ENCODE results near the gene PRDM5. TPM values are rescaled to one million over a fixed set of nuclear protein-coding genes. Genes with fewer than 3 reads are reported as not detected.

The PRDM5 gene
- total and polyA plus RNA-seq, 9 donors, result 8.1 to 53.8 (median 36.3) TPM

DNA sequence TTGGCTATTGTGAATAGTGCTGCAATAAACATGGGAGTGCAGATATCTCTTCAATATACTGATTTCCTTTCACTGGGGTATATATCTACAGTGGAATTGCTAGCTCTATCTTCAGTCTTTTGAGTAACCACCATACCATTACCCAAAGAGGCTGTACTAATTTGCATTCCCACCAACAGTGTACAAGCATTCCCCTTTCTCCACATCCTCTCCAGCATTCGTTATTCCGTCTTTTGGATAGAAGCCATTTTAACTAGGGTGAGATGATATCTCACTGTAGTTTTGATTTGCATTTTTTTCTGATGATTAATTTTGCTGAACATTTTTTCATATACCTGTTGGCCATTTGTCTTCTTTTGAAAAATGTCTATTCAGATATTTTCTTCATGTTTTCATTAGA, 110.3 kb downstream of the PRDM5 start:
- WGBS, 3 donors, result 86 to 91% (median 88%) methylated on average over 2 of the region's 2 CpGs
- TF ChIP-seq POLR2A (IDR thresholded peaks at IDR 0.05), result no peak
- TF ChIP-seq, protein P1, sequence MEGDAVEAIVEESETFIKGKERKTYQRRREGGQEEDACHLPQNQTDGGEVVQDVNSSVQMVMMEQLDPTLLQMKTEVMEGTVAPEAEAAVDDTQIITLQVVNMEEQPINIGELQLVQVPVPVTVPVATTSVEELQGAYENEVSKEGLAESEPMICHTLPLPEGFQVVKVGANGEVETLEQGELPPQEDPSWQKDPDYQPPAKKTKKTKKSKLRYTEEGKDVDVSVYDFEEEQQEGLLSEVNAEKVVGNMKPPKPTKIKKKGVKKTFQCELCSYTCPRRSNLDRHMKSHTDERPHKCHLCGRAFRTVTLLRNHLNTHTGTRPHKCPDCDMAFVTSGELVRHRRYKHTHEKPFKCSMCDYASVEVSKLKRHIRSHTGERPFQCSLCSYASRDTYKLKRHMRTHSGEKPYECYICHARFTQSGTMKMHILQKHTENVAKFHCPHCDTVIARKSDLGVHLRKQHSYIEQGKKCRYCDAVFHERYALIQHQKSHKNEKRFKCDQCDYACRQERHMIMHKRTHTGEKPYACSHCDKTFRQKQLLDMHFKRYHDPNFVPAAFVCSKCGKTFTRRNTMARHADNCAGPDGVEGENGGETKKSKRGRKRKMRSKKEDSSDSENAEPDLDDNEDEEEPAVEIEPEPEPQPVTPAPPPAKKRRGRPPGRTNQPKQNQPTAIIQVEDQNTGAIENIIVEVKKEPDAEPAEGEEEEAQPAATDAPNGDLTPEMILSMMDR (IDR thresholded peaks at IDR 0.05), result no peak
- no peak for TF ChIP-seq EP300 (IDR thresholded peaks at IDR 0.05)
- Histone ChIP-seq H3K9me3 (no peaks in the 10 kb centered on the region), H3K27me3 (peaks cover 5% of the 10 kb centered on the region), H3K4me1 (ENCODE audit: insufficient read depth) (no peaks in the 10 kb centered on the region), H3K36me3 (no peaks in the 10 kb centered on the region), H3K4me3 (no peak overlapping the region), H3K27ac (no peak overlapping the region)
- intact Hi-C loops (cut with DNase I), result no loop called here
- no peak for DNase-seq

DNA sequence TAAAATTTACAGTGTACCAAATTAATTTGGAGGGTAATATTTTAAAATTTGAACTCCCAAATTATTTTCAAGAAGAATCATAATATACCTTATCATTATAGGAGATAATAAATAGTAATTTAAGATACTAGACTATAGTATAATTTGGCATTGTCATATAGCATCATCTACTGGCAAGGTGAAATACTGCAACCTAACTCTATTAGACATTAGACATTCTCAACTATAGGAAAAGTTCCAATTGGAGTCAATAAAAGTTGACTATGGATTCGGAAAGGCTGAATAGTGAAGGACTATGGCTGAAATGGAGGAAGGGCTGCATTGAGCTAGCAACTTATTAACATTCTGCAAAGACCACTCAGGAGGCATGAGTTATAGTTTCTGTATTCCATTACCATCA, 113.0 kb downstream of the PRDM5 start:
- TF ChIP-seq POLR2A (IDR thresholded peaks at IDR 0.05), result no peak
- TF ChIP-seq, protein P1 (IDR thresholded peaks at IDR 0.05), result no peak
- TF ChIP-seq EP300 (IDR thresholded peaks at IDR 0.05), result no peak
- DNase-seq, result no peak
- Histone ChIP-seq H3K36me3 (no peaks in the 10 kb centered on the region), H3K27ac (no peak overlapping the region), H3K9me3 (no peaks in the 10 kb centered on the region), H3K27me3 (peaks cover 5% of the 10 kb centered on the region), H3K4me1 (ENCODE audit: insufficient read depth) (no peaks in the 10 kb centered on the region), H3K4me3 (no peak overlapping the region)
- 93 to 100% (median 98%) methylated on average over 1 of the region's 1 CpG for WGBS, 3 donors
- intact Hi-C loops (cut with DNase I), result no loop called here

DNA sequence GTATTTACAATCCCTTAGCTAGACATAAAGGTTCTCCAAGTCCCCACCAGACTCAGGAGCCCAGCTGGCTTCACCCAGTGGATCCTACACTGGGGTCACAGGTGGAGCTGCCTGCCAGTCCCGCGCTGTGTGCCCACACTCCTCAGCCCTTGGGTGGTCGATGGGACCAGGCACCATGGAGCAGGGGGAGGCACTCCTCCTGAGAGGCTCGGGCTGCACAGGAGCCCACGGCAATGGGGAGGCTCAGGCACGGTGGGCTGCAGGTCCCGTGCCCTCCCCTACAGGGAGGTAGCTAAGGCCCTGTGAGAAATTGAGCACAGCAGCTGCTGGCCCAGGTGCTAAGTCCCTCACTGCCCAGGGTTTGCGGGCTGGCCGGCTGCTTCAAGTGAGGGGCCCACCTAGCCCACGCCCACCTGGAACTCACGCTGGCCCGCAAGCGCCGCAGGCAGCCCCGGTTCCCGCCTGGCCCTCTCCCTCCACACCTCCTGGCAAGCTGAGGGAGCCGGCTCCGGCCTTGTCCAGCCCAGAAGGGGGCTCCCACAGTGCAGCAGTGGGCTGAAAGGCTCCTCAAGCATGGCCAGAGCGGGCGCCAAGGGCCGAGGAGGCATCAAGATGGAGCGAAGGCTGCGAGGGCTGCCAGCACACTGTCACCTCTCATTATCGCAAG, 113.9 kb downstream of the PRDM5 start:
- intact Hi-C loops (cut with DNase I), result no loop called here
- Histone ChIP-seq H3K4me1 (ENCODE audit: insufficient read depth) (no peaks in the 10 kb centered on the region), H3K4me3 (no peak overlapping the region), H3K9me3 (no peaks in the 10 kb centered on the region), H3K27me3 (peaks cover 5% of the 10 kb centered on the region), H3K36me3 (no peaks in the 10 kb centered on the region), H3K27ac (no peak overlapping the region)
- TF ChIP-seq EP300 (IDR thresholded peaks at IDR 0.05) (no peak), POLR2A (IDR thresholded peaks at IDR 0.05) (no peak)
- TF ChIP-seq, protein P1 (IDR thresholded peaks at IDR 0.05), result no peak
- 96 to 98% (median 98%) methylated on average over 19 to 24 of the region's 24 CpGs for WGBS, 3 donors
- DNase-seq, result no peak

DNA sequence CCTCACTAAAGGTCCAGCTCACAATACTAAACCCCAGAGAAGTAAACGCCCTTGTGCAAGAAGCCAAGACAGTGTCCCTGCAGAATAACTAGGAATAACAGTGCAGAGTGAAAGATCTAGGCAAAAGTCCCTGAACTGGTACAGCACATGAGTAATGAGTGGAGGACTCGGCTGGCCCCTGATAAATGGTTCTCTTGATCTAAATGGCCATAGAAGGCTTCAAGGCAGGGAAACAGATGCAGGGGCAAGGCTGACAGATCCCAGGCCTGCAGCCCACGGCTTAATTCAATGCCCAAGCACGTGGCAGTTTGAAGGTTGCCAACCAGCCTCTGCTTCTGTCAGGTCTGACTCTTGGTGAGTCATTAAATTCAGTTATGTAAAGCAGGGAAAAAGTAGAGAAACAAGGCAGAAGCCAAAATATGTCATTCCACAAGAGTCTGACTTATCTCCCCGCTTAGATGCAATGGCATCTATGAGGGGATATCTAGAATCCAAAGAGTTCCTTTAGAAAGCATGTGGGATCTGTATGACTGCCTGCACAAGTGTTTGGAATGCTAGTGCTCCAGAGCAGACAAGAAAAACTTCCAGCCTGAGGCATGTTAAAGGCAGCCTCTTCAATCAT, 121.3 kb downstream of the PRDM5 start:
- TF ChIP-seq EP300 (IDR thresholded peaks at IDR 0.05) (no peak), POLR2A (IDR thresholded peaks at IDR 0.05) (no peak)
- TF ChIP-seq, protein P1 (IDR thresholded peaks at IDR 0.05), result no peak
- no peaks in the 10 kb centered on the region for H3K9me3 ChIP-seq
- intact Hi-C loops (cut with DNase I), result no loop called here
- H3K4me1 ChIP-seq (ENCODE audit: insufficient read depth), result peaks cover 1% of the 10 kb centered on the region
- H3K36me3 ChIP-seq, result no peaks in the 10 kb centered on the region
- DNase-seq, result peak in 2 of 5 donors; percentile 16 to 22
- H3K4me3 ChIP-seq, result no peak overlapping the region
- no peak overlapping the region for H3K27ac ChIP-seq
- no peaks in the 10 kb centered on the region for H3K27me3 ChIP-seq
- 46 to 59% (median 47%) methylated on average over 5 of the region's 5 CpGs for WGBS, 3 donors
